Measurements from ENCODE around the gene MLX.

MLX gene

DNA sequence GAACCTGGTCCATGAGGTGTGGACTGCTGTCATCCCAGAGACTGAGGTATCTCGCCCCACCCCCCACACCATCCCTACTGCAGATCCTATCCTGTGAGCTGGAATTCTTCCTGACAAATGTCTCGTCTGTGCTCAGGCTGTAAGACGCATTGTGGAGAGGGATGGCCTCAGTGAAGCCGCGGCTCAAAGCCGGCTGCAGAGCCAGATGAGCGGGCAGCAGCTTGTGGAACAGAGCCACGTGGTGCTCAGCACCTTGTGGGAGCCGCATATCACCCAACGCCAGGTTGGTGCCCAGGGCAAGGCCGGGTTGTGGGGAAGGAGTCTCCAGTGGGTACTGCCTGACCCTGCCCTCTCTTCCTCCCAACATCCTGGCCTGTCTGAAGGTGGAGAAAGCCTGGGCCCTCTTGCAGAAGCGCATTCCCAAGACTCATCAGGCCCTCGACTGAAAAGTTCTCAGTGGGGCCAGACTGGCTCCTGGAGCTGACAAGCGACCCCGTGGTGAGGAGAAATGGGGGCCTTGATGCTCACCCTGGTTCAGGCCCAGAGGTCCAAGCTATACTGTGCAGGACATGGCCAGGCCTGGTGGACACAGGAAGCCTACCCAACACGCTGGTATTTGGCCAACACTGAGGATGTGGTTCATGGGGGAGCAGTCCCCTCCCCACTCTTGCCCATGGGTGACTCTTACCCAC, 1.2 kb upstream of the MLX start:
- Histone ChIP-seq H4K20me1 (ENCODE audit: insufficient read depth, low read length, poor library complexity, severe bottlenecking) (peaks cover 27% of the 10 kb centered on the region), H3K4me2 (ENCODE audit: low read depth, low read length, poor library complexity, severe bottlenecking) (peak overlapping the region; percentile 93), H3K4me1 (ENCODE audit: insufficient read depth, low read length, poor library complexity, severe bottlenecking) (peaks cover 47% of the 10 kb centered on the region), H3K79me2 (ENCODE audit: insufficient read depth, low read length) (peaks cover 80% of the 10 kb centered on the region), H3K4me3 (ENCODE audit: low read length, poor library complexity, severe bottlenecking) (peak overlapping the region; percentile 87), H3K9ac (ENCODE audit: low read depth, low read length, poor library complexity, severe bottlenecking) (peak overlapping the region; percentile 92), H3K27me3 (ENCODE audit: insufficient read depth, low read length, poor library complexity, severe bottlenecking) (no peaks in the 10 kb centered on the region), H3F3A (ENCODE audit: low read depth) (peaks cover 1% of the 10 kb centered on the region; the same call in 1 of the 2 replicates), H2AFZ (ENCODE audit: low read length) (no peak overlapping the region), H3K9me3 (ENCODE audit: insufficient read depth, low read depth, low read length) (no peaks in the 10 kb centered on the region), H3K9me2 (replicated peaks; ENCODE audit: low read depth, low read length) (no peaks in the 10 kb centered on the region), H3K36me3 (ENCODE audit: insufficient read depth, low read length) (peaks cover 25% of the 10 kb centered on the region; the same call in 1 of the 2 replicates)
- no peak for TF ChIP-seq CTCF (conservative IDR thresholded peaks at IDR 0.05; ENCODE audit: low read length)
- TF ChIP-seq EZH2phosphoT487 (IDR thresholded peaks at IDR 0.05; ENCODE audit: borderline replicate concordance): no peak

DNA sequence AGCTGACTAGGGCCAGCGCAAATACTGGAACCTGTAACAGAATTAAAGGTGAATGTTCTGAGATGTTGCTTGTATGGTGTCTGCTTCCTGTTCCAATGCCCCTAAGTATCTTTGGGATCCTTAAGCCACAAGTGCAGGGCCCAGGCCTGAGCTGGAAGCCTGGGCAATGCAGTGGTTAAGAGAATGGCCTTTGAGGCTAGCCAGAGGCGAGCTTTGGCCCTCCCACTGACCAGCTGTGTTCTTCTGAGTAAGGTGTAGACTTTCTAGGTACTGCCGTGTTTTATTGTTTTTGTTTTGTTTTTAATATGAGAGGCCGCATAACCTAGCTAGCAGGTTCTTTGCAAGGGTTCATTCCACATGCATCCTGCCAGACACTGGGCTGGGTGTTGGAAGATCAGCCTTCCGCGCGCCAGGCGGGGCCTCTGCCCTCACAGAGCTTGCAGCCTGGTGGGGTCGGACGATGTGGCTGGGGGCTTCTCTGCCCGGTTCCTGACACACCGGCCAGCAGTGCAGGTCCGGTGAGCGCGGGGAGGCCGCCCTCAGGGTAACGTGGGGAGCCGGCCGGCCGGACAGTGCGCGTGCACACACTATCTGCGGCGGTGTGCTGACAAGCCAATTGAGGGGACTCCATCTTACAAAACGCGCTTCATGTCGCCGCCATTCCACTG, 551 bp upstream of the MLX start:
- H3K4me2 ChIP-seq (ENCODE audit: low read depth, low read length, poor library complexity, severe bottlenecking): peak overlapping the region; percentile 93
- H3K4me3 ChIP-seq (ENCODE audit: low read length, poor library complexity, severe bottlenecking): peak overlapping the region; percentile 87
- H3K79me2 ChIP-seq (ENCODE audit: insufficient read depth, low read length): peaks cover 80% of the 10 kb centered on the region
- H3K9ac ChIP-seq (ENCODE audit: low read depth, low read length, poor library complexity, severe bottlenecking): peak overlapping the region; percentile 92
- no peaks in the 10 kb centered on the region for H3K27me3 ChIP-seq (ENCODE audit: insufficient read depth, low read length, poor library complexity, severe bottlenecking)
- H2AFZ ChIP-seq (ENCODE audit: low read length): peak overlapping the region; percentile 47
- no peaks in the 10 kb centered on the region; the same call in 1 of the 2 replicates for H3F3A ChIP-seq (ENCODE audit: low read depth)
- TF ChIP-seq EZH2phosphoT487 (IDR thresholded peaks at IDR 0.05; ENCODE audit: borderline replicate concordance) (no peak), CTCF (conservative IDR thresholded peaks at IDR 0.05; ENCODE audit: low read length) (no peak)
- no peaks in the 10 kb centered on the region for H3K9me3 ChIP-seq (ENCODE audit: insufficient read depth, low read depth, low read length)
- H4K20me1 ChIP-seq (ENCODE audit: insufficient read depth, low read length, poor library complexity, severe bottlenecking): peaks cover 27% of the 10 kb centered on the region
- H3K36me3 ChIP-seq (ENCODE audit: insufficient read depth, low read length): peaks cover 27% of the 10 kb centered on the region; the same call in 1 of the 2 replicates
- peaks cover 47% of the 10 kb centered on the region for H3K4me1 ChIP-seq (ENCODE audit: insufficient read depth, low read length, poor library complexity, severe bottlenecking)
- H3K9me2 ChIP-seq (replicated peaks; ENCODE audit: low read depth, low read length): no peaks in the 10 kb centered on the region

DNA sequence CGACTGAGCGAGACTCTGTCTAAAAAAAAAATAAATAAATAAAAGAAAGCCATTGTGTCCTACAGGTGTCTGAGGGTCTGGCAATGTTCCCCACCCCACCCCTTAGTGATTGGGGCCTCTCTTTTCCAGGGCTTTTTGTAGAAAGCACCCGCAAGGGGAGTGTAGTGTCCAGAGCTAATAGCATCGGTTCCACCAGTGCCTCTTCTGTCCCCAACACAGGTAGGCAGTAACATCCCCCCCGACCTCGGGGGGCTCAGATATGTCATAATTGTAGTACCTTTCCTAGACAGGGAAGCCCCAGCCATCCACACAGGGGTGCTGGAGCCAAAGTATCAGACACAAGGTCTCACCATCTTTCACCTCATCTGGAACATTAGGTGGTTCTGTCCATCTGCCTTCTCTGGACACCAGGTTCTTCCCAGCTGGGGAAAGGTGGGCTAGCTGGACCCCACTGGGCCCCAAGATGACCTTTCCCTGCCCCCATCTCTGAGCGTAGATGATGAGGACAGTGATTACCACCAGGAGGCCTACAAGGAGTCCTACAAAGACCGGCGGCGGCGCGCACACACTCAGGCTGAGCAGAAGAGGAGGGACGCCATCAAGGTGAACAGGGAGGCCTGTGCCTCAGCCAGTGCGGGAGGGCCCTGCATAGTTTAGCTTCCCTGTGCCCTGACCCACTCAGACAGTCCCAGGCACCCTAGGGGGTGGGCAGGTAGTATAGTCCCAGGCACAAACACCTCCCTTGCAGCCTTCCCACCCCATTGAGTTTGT, 1.6 kb downstream of the MLX start:
- peak overlapping the region; percentile 87 for H3K4me3 ChIP-seq (ENCODE audit: low read length, poor library complexity, severe bottlenecking)
- no peaks in the 10 kb centered on the region for H3K9me2 ChIP-seq (replicated peaks; ENCODE audit: low read depth, low read length)
- H3K79me2 ChIP-seq (ENCODE audit: insufficient read depth, low read length): peaks cover 70% of the 10 kb centered on the region
- peaks cover 48% of the 10 kb centered on the region; the same call in 1 of the 2 replicates for H3K36me3 ChIP-seq (ENCODE audit: insufficient read depth, low read length)
- H3F3A ChIP-seq (ENCODE audit: low read depth): no peaks in the 10 kb centered on the region; the same call in 1 of the 2 replicates
- no peak for TF ChIP-seq EZH2phosphoT487 (IDR thresholded peaks at IDR 0.05; ENCODE audit: borderline replicate concordance)
- no peak for TF ChIP-seq CTCF (conservative IDR thresholded peaks at IDR 0.05; ENCODE audit: low read length)
- peaks cover 34% of the 10 kb centered on the region for H3K4me1 ChIP-seq (ENCODE audit: insufficient read depth, low read length, poor library complexity, severe bottlenecking)
- H2AFZ ChIP-seq (ENCODE audit: low read length): no peak overlapping the region
- no peaks in the 10 kb centered on the region for H3K9me3 ChIP-seq (ENCODE audit: insufficient read depth, low read depth, low read length)
- peaks cover 18% of the 10 kb centered on the region for H4K20me1 ChIP-seq (ENCODE audit: insufficient read depth, low read length, poor library complexity, severe bottlenecking)
- peak overlapping the region; percentile 83 for H3K4me2 ChIP-seq (ENCODE audit: low read depth, low read length, poor library complexity, severe bottlenecking)
- H3K9ac ChIP-seq (ENCODE audit: low read depth, low read length, poor library complexity, severe bottlenecking): peak overlapping the region; percentile 92
- H3K27me3 ChIP-seq (ENCODE audit: insufficient read depth, low read length, poor library complexity, severe bottlenecking): no peaks in the 10 kb centered on the region
